ENCODE results near the gene DNASE1.

DNA sequence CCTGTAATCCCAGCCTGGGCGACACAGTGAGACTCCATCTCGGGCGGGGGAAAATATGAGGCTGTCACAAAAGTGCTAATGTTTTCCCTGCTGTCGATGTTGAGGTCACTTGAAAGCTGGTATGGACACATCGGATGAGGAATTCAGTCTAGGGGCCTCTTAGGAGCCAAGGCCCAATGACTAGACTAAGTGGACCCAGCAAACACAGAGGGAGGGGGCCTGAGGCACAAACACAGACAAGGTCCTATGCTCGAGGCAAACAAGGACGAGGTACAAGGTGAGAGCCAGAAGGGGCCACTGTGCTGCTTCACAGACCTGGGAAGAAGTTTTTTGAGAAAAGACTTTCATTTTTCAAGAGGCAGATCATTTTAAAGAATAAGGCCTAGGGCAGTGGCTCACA is 47.6 kb downstream of the DNASE1 start:
- TF ChIP-seq POLR2A (IDR thresholded peaks at IDR 0.05; ENCODE audit: low read length) (no peak), ELK1 (IDR thresholded peaks at IDR 0.05; ENCODE audit: low read depth, low read length) (no peak), MAZ (IDR thresholded peaks at IDR 0.05; ENCODE audit: borderline replicate concordance, low read depth, low read length) (no peak), HOXB13 (CRISPR knock-in tag; IDR thresholded peaks at IDR 0.05; ENCODE audit: low read depth) (no peak), EP300 (IDR thresholded peaks at IDR 0.05) (no peak), NFE2L2 (conservative IDR thresholded peaks at IDR 0.05; ENCODE audit: low read length) (no peak), RCOR1 (IDR thresholded peaks at IDR 0.05; ENCODE audit: low read depth, low read length) (no peak)
- TF ChIP-seq, protein P1, sequence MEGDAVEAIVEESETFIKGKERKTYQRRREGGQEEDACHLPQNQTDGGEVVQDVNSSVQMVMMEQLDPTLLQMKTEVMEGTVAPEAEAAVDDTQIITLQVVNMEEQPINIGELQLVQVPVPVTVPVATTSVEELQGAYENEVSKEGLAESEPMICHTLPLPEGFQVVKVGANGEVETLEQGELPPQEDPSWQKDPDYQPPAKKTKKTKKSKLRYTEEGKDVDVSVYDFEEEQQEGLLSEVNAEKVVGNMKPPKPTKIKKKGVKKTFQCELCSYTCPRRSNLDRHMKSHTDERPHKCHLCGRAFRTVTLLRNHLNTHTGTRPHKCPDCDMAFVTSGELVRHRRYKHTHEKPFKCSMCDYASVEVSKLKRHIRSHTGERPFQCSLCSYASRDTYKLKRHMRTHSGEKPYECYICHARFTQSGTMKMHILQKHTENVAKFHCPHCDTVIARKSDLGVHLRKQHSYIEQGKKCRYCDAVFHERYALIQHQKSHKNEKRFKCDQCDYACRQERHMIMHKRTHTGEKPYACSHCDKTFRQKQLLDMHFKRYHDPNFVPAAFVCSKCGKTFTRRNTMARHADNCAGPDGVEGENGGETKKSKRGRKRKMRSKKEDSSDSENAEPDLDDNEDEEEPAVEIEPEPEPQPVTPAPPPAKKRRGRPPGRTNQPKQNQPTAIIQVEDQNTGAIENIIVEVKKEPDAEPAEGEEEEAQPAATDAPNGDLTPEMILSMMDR (IDR thresholded peaks at IDR 0.05) = no peak
- TF ChIP-seq, protein P2, sequence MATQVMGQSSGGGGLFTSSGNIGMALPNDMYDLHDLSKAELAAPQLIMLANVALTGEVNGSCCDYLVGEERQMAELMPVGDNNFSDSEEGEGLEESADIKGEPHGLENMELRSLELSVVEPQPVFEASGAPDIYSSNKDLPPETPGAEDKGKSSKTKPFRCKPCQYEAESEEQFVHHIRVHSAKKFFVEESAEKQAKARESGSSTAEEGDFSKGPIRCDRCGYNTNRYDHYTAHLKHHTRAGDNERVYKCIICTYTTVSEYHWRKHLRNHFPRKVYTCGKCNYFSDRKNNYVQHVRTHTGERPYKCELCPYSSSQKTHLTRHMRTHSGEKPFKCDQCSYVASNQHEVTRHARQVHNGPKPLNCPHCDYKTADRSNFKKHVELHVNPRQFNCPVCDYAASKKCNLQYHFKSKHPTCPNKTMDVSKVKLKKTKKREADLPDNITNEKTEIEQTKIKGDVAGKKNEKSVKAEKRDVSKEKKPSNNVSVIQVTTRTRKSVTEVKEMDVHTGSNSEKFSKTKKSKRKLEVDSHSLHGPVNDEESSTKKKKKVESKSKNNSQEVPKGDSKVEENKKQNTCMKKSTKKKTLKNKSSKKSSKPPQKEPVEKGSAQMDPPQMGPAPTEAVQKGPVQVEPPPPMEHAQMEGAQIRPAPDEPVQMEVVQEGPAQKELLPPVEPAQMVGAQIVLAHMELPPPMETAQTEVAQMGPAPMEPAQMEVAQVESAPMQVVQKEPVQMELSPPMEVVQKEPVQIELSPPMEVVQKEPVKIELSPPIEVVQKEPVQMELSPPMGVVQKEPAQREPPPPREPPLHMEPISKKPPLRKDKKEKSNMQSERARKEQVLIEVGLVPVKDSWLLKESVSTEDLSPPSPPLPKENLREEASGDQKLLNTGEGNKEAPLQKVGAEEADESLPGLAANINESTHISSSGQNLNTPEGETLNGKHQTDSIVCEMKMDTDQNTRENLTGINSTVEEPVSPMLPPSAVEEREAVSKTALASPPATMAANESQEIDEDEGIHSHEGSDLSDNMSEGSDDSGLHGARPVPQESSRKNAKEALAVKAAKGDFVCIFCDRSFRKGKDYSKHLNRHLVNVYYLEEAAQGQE (IDR thresholded peaks at IDR 0.05) = no peak
- TF ChIP-seq, protein P3, sequence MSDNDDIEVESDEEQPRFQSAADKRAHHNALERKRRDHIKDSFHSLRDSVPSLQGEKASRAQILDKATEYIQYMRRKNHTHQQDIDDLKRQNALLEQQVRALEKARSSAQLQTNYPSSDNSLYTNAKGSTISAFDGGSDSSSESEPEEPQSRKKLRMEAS (IDR thresholded peaks at IDR 0.05) = no peak
